ENCODE results near the gene GMPR2.

GMPR2 gene

GRCh38 chr14:24232645-24233537 is at the start of gene GMPR2:
TSS of gene GMPR2 (plus strand) at chr14:24232929. CDS start at chr14:24233254, 325 bp downstream.
- DNase-seq (ENCODE audit: low read depth in 4 of 4, low spot score in 1 of 4) = peak in 1 of 4 experiments; percentile 54

GRCh38 chr14:24183014-24183481 is 49.7 kb upstream of the GMPR2 start:
- no peak for DNase-seq (ENCODE audit: low read depth in 4 of 4, low spot score in 1 of 4)

- no peak for DNase-seq (ENCODE audit: low read depth in 4 of 4, low spot score in 1 of 4)
These were observed 48.4 kb upstream of the GMPR2 start for GRCh38 chr14:24184104-24184970.

GRCh38 chr14:24185026-24185425 is 47.7 kb upstream of the GMPR2 start:
- no peak for DNase-seq (ENCODE audit: low read depth in 4 of 4, low spot score in 1 of 4)

GRCh38 chr14:24185741-24186140 is 47.0 kb upstream of the GMPR2 start:
- no peak for DNase-seq (ENCODE audit: low read depth in 4 of 4, low spot score in 1 of 4)

GRCh38 chr14:24186831-24187538 is 45.7 kb upstream of the GMPR2 start:
- DNase-seq (ENCODE audit: low read depth in 4 of 4, low spot score in 1 of 4) = no peak

GRCh38 chr14:24187539-24187915 is 45.2 kb upstream of the GMPR2 start:
- no peak for DNase-seq (ENCODE audit: low read depth in 4 of 4, low spot score in 1 of 4)

- DNase-seq (ENCODE audit: low read depth in 4 of 4, low spot score in 1 of 4) = peak; percentile 80 to 94 (median 89)
These were observed 44.3 kb upstream of the GMPR2 start, which contains the start of gene IPO4 for GRCh38 chr14:24188251-24189058. TSS of gene IPO4 (minus strand) at chr14:24188816. CDS start at chr14:24188787, 29 bp downstream.

- DNase-seq (ENCODE audit: low read depth in 4 of 4, low spot score in 1 of 4) = no peak
These were observed 43.7 kb upstream of the GMPR2 start for GRCh38 chr14:24189059-24189375.

GRCh38 chr14:24189460-24189859 is 43.3 kb upstream of the GMPR2 start:
- no peak for DNase-seq (ENCODE audit: low read depth in 4 of 4, low spot score in 1 of 4)

GRCh38 chr14:24190416-24190815 is 42.3 kb upstream of the GMPR2 start:
- no peak for DNase-seq (ENCODE audit: low read depth in 4 of 4, low spot score in 1 of 4)

- DNase-seq (ENCODE audit: low read depth in 4 of 4, low spot score in 1 of 4) = no peak
These were observed 39.8 kb upstream of the GMPR2 start for GRCh38 chr14:24192933-24193332.

- no peak for DNase-seq (ENCODE audit: low read depth in 4 of 4, low spot score in 1 of 4)
These were observed 38.4 kb upstream of the GMPR2 start for GRCh38 chr14:24194186-24194872.

- no peak for DNase-seq (ENCODE audit: low read depth in 4 of 4, low spot score in 1 of 4)
These were observed 37.9 kb upstream of the GMPR2 start for GRCh38 chr14:24194873-24195185.

GRCh38 chr14:24195186-24196070 is 37.3 kb upstream of the GMPR2 start, which contains the start of gene TM9SF1:
TSS of gene TM9SF1 (minus strand) at chr14:24195441. CDS start at chr14:24195019, 422 bp downstream.
- DNase-seq (ENCODE audit: low read depth in 4 of 4, low spot score in 1 of 4) = peak; percentile 63 to 78 (median 76)

- no peak for DNase-seq (ENCODE audit: low read depth in 4 of 4, low spot score in 1 of 4)
These were observed 36.4 kb upstream of the GMPR2 start for GRCh38 chr14:24196071-24197055.

GRCh38 chr14:24197056-24197450 is 35.7 kb upstream of the GMPR2 start:
- no peak for DNase-seq (ENCODE audit: low read depth in 4 of 4, low spot score in 1 of 4)

All from stimulated activated CD4-positive, alpha-beta T cell treated with anti-CD3 and anti-CD28 coated beads, Interleukin-1b, Interleukin-23, amount 100 ng/mL, for 24 hours (primary cell).